Ovary (tissue), 9 donors: ENCODE measurements around the gene METRNL. TPM values are rescaled to one million over a fixed set of nuclear protein-coding genes. Genes with fewer than 3 reads are reported as not detected.

ENCODE experiments used
- DNase-seq, 5 donors: peaks; one replicate each; pipeline ENCODE4 v3.0.0-alpha.2; 2019 to 2020
- H3K27ac ChIP-seq, 2 donors: fragments of 200-600 bp; one replicate each; pipeline versions ENCODE4 v1.5.1 to v1.8.0; 2019 to 2022
- H3K27me3 ChIP-seq: fragments of 200-600 bp; one replicate; pipeline ENCODE4 v1.8.0; 2022
- H3K36me3 ChIP-seq: fragments of 200-600 bp; sonication (generic); one replicate; pipeline ENCODE4 v1.5.1; 2019
- H3K4me1 ChIP-seq: one replicate; pipeline ENCODE4 v1.8.1; 2013; ENCODE audit warnings: mild to moderate bottlenecking, moderate library complexity; ENCODE audit not compliant: insufficient read depth
- H3K4me3 ChIP-seq: fragments of 200-600 bp; sonication (generic); one replicate; pipeline ENCODE4 v1.5.1; 2017
- H3K9me3 ChIP-seq, 2 donors: fragments of 200-600 bp in 1 of 2; sonication (generic) in 1 of 2; one replicate each; pipeline versions ENCODE4 v1.5.1 to v1.8.1; 2013 to 2019; ENCODE audit warnings: mild to moderate bottlenecking in 1 of 2, moderate library complexity in 1 of 2
- CTCF ChIP-seq, 3 donors: fragments of 450-650 bp in 2 of 3; fragments of 200-600 bp in 1 of 3; IDR thresholded peaks; one replicate each; pipeline versions ENCODE4 v1.5.1 to v1.8.0; 2016 to 2022; ENCODE audit warnings: antibody characterized with exemption in 3 of 3, mild to moderate bottlenecking in 1 of 3
- EP300 ChIP-seq: sonication (generic); formaldehyde crosslinking; IDR thresholded peaks from one replicate; pipeline ENCODE4 v1.6.1; 2017; ENCODE audit warnings: antibody characterized with exemption
- POLR2A ChIP-seq: fragments of 450-650 bp; IDR thresholded peaks from one replicate; pipeline ENCODE4 v1.6.1; 2017; ENCODE audit warnings: antibody characterized with exemption, mild to moderate bottlenecking, moderate library complexity
- WGBS, 3 donors: extraction: QIAGEN DNeasy Blood & Tissue Kit in 1 of 3; methylation state at CpG; one replicate each; pipeline versions ENCODE4 v1.1.5 to v1.1.7; 2013 to 2017; 5-methylcytosine and 5-hydroxymethylcytosine counted together
- intact Hi-C, 4 donors: fragments of 100-400 bp; cut with DNase I; formaldehyde crosslinking; loops; one replicate each; pipeline versions ENCODE4 v1.11.0 to v1.15.1; 2022 to 2023
- polyA plus RNA-seq, 2 donors: library from polyadenylated mRNA; stranded (reverse); fragments of 200-250 nt in 1 of 2; fragments of 350-450 nt in 1 of 2; fragmentation: Illumina TruSeq in 1 of 2; extraction: RNeasy Lipid Tissue Mini Kit (QIAGEN cat#74804) in 1 of 2; gene quantifications; one replicate each; pipeline ENCODE4 v1.2.3, GENCODE V29; 2013 to 2014
- total RNA-seq, 7 donors: library from RNA; depleted of rRNA in 2 of 7; stranded (reverse); fragments of >200 nt in 2 of 7; fragmentation: NEBNext Ultra II Directional in 3 of 7; extraction: Animal tissue kit (Norgen Biotek cat#: 25700) in 3 of 7; gene quantifications; one replicate each; pipeline versions ENCODE4 v1.1.0 to v1.2.4, GENCODE V29; 2016 to 2023
- donor health status: DM: no; HTN: no; CAD: no; lungs with moderate emphysema.
- donor health status: DM: no; HTN: no; CAD: no.
- donor health status: Bipolar disorder and iron deficiency.
- donor health status: DM: yes; HTN: yes; CAD: no.
- donor health status: DM: no; HTN: no; CAD: no.
- donor health status: DM: yes; HTN: yes; CAD: no.

Gene METRNL
- total and polyA plus RNA-seq, 9 donors = 4.3 to 84.3 (median 29.4) TPM

GRCh38 chr17:83109793-83110645 lies 30.6 kb downstream of the METRNL start:
- WGBS, 3 donors = 10 to 18% (median 13%) methylated on average over 35 to 37 of the region's 37 CpGs
- no peaks in the 10 kb centered on the region for H3K27me3 ChIP-seq
- H3K27ac ChIP-seq = peak overlapping the region in 1 of 2 donors; percentile 54
- H3K9me3 ChIP-seq = no peaks in the 10 kb centered on the region
- DNase-seq = peak; percentile 76 to 91 (median 82)
- intact Hi-C loops = no loop called here
- no peaks in the 10 kb centered on the region for H3K36me3 ChIP-seq
- H3K4me1 ChIP-seq = peaks cover 17% of the 10 kb centered on the region
- TF ChIP-seq CTCF (IDR thresholded peaks at IDR 0.05) (no peak), POLR2A (no peak), EP300 (no peak)
- peak overlapping the region; percentile 3 for H3K4me3 ChIP-seq

DNA sequence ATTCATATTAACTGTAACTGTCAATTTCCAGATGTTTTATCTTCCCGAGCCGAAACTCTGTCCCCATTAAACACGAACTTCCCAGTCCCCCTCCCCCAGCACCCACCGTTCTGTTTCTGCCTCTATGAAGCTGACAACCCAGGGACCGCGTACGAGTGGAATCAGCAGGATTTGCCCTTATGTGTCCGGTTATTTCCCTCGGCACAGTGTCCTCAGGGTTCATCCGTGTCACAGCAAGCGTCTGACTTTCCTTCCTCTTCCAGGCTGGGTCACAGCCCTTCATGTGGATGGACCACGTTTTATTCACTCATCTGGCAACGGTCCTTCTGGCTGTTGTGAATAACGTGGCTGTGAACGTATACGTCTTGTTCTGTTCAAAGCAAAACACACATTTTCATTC lies 31.3 kb downstream of the METRNL start:
- H3K4me3 ChIP-seq = no peak overlapping the region
- H3K9me3 ChIP-seq = no peaks in the 10 kb centered on the region
- intact Hi-C loops = no loop called here
- no peak overlapping the region for H3K27ac ChIP-seq
- WGBS, 3 donors = 11 to 20% (median 13%) methylated on average over 16 of the region's 16 CpGs
- TF ChIP-seq CTCF (IDR thresholded peaks at IDR 0.05) (no peak), EP300 (no peak), POLR2A (no peak)
- no peaks in the 10 kb centered on the region for H3K36me3 ChIP-seq
- H3K4me1 ChIP-seq = peaks cover 17% of the 10 kb centered on the region
- no peak for DNase-seq
- H3K27me3 ChIP-seq = no peaks in the 10 kb centered on the region

GRCh38 chr17:83111516-83112282 lies 32.3 kb downstream of the METRNL start:
- WGBS, 3 donors = 93% methylated on average over 35 of the region's 35 CpGs
- DNase-seq = no peak
- intact Hi-C loops = no loop called here
- Histone ChIP-seq H3K27me3 (no peaks in the 10 kb centered on the region), H3K9me3 (no peaks in the 10 kb centered on the region), H3K4me3 (no peak overlapping the region), H3K4me1 (peaks cover 15% of the 10 kb centered on the region), H3K27ac (no peak overlapping the region), H3K36me3 (no peaks in the 10 kb centered on the region)
- TF ChIP-seq EP300 = no peak
- TF ChIP-seq CTCF (IDR thresholded peaks at IDR 0.05) = no peak
- no peak for TF ChIP-seq POLR2A

- Histone ChIP-seq H3K9me3 (no peaks in the 10 kb centered on the region), H3K36me3 (no peaks in the 10 kb centered on the region), H3K27me3 (no peaks in the 10 kb centered on the region), H3K4me1 (peaks cover 15% of the 10 kb centered on the region), H3K4me3 (no peak overlapping the region), H3K27ac (no peak overlapping the region)
- intact Hi-C loops = no loop called here
- no peak for DNase-seq
- TF ChIP-seq CTCF (IDR thresholded peaks at IDR 0.05) = no peak
- no peak for TF ChIP-seq POLR2A
- no peak for TF ChIP-seq EP300
- WGBS, 3 donors = 92 to 95% (median 95%) methylated on average over 11 of the region's 11 CpGs
Measured at GRCh38 chr17:83113381-83113780, 34.0 kb downstream of the METRNL start.
